C1 segment of cervical spinal cord (tissue), 14 donors: ENCODE results near the gene GPR151.

ENCODE experiments used
- DNase-seq, 14 donors: peaks; one replicate each; lab custom pipeline; 2025; lab: John Stamatoyannopoulos, UW

Gene GPR151

GRCh38 chr5:146520731-146521130, 4.7 kb upstream of the GPR151 start:
- DNase-seq, result no peak

GRCh38 chr5:146519554-146519953, 3.6 kb upstream of the GPR151 start:
- no peak for DNase-seq

- peak in 1 of 14 donors; percentile 82 for DNase-seq
Observed at GRCh38 chr5:146515473-146516150, 378 bp downstream of the GPR151 start.

GRCh38 chr5:146514575-146514974, 1.4 kb downstream of the GPR151 start:
- DNase-seq, result no peak

GRCh38 chr5:146513462-146513861, 2.5 kb downstream of the GPR151 start:
- no peak for DNase-seq

- DNase-seq, result no peak
Observed at GRCh38 chr5:146510559-146511125, 5.3 kb downstream of the GPR151 start.

- no peak for DNase-seq
Observed at GRCh38 chr5:146507428-146507827, 8.6 kb downstream of the GPR151 start.

GRCh38 chr5:146499680-146500079, 16.3 kb downstream of the GPR151 start:
- DNase-seq, result no peak

- no peak for DNase-seq
Observed at GRCh38 chr5:146494656-146495055, 21.3 kb downstream of the GPR151 start.

GRCh38 chr5:146490089-146490843, 25.7 kb downstream of the GPR151 start:
- no peak for DNase-seq

- DNase-seq, result no peak
Observed at GRCh38 chr5:146484714-146485391, 31.1 kb downstream of the GPR151 start.

GRCh38 chr5:146482775-146483174, 33.2 kb downstream of the GPR151 start:
- DNase-seq, result no peak

GRCh38 chr5:146475906-146476305, 40.1 kb downstream of the GPR151 start:
- DNase-seq, result no peak

GRCh38 chr5:146475190-146475780, 40.7 kb downstream of the GPR151 start:
- no peak for DNase-seq

GRCh38 chr5:146474065-146474464, 41.9 kb downstream of the GPR151 start:
- DNase-seq, result no peak

- no peak for DNase-seq
Observed at GRCh38 chr5:146467760-146468159, 48.2 kb downstream of the GPR151 start.

- no peak for DNase-seq
Observed at GRCh38 chr5:146466521-146467349, 49.3 kb downstream of the GPR151 start.

- no peak for DNase-seq
Observed at GRCh38 chr5:146463446-146463845, 52.5 kb downstream of the GPR151 start.
